Measurements from ENCODE around the gene SULT1C2. TPM values are rescaled to one million over a fixed set of nuclear protein-coding genes. Genes with fewer than 3 reads are reported as not detected.

The SULT1C2 gene
- total RNA-seq, 1 experiment from 2014 or later: 1.6 TPM

DNA sequence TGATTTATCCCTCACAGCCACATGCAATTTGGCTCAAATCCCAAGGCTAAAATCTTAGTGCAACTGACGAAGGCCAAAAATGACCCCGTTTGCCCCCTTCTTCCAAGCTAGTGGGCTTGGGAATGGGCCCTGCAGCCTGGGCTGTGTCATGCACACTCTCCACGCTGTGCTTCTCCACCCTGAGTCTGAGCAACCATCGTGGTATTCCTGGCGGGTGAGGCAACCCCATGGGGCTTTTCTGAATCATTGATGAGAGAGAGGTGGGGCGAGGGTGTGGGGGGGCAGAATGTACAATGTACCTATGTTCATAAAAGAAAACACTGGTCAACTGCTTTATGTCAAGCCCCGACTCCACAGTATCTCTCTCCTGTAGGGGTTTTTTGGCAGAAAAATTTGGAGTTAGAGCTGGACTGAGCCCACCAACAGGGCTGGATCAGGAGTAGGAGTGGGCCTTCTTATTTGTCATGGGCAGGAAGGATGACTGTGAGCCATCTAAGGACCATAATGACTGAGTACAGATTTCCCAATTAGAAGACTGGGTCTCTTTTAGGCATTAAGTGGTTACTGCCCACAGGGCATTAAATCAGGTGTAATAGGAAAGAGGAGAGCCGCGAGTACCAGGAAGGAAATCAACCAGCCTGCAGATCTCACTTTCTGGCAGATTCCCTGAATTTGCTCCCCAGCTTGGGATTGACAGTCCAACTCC is 8.9 kb downstream of the SULT1C2 start:
- Mint-ChIP-seq H3K27ac (no peak overlapping the region), H3K4me3 (no peak overlapping the region), H3K27me3 (ENCODE audit: low read depth) (0 out of 2 replicates have a peak, but pooled peaks cover 1% of the 10 kb centered on the region), H3K9me3 (no peaks in the 10 kb centered on the region; a peak in 1 of 5 replicates), H3K36me3 (ENCODE audit: insufficient read depth in 1 of 3, low read depth in 3 of 3) (no peaks in the 10 kb centered on the region), H3K4me1 (no peaks in the 10 kb centered on the region)
- Histone ChIP-seq H4K5ac (ENCODE audit: insufficient read length, low read depth, low read length) (no peak overlapping the region), H4K20me1 (ENCODE audit: control insufficient read depth, insufficient read depth, insufficient read length) (no peaks in the 10 kb centered on the region), H3T11ph (ENCODE audit: low read length) (no peak overlapping the region), H3K9ac (ENCODE audit: extremely low read depth, insufficient read length, low read length) (no peak overlapping the region), H4K8ac (replicated peaks; ENCODE audit: insufficient read length, low read depth, low read length) (no peak overlapping the region), H2BK5ac (ENCODE audit: insufficient read length, low read length) (no peak overlapping the region), H3K4me1 (ENCODE audit: insufficient read depth, low read length) (no peaks in the 10 kb centered on the region), H4K91ac (ENCODE audit: insufficient read length, low read depth, low read length) (no peak overlapping the region), H3K23me2 (ENCODE audit: insufficient read length, low read depth, low read length, poor library complexity, severe bottlenecking) (no peaks in the 10 kb centered on the region), H3K23ac (ENCODE audit: insufficient read length, low read depth, low read length) (no peak overlapping the region), H3K18ac (ENCODE audit: insufficient read length, low read depth, low read length) (no peak overlapping the region), H3K4me2 (ENCODE audit: insufficient read depth, insufficient read length, low read length) (no peak overlapping the region), H2BK12ac (ENCODE audit: insufficient read length, low read depth, low read length) (no peak overlapping the region), H3K4ac (ENCODE audit: low read depth, low read length) (no peak overlapping the region), H2AFZ (ENCODE audit: low read length) (no peak overlapping the region), H2BK20ac (ENCODE audit: low read depth, low read length, poor library complexity, severe bottlenecking) (no peak overlapping the region), H2BK120ac (ENCODE audit: low read depth, low read length, poor library complexity, severe bottlenecking) (no peak overlapping the region), H3K27me3 (ENCODE audit: insufficient read depth, low read length) (no peaks in the 10 kb centered on the region), H3K56ac (ENCODE audit: insufficient read length, low read depth, low read length) (no peak overlapping the region), H3K79me1 (ENCODE audit: insufficient read depth, low read depth, low read length, poor library complexity, severe bottlenecking) (no peaks in the 10 kb centered on the region), H2BK15ac (ENCODE audit: low read depth, low read length) (no peak overlapping the region), H3K9me3 (ENCODE audit: control insufficient read depth, low read depth, low read length) (no peaks in the 10 kb centered on the region), H2AK5ac (ENCODE audit: insufficient read length, low read length) (no peak overlapping the region), H3K27ac (ENCODE audit: insufficient read length, low read depth, low read length) (no peak overlapping the region), H3K14ac (ENCODE audit: insufficient read depth, low read length) (no peak overlapping the region), H3K79me2 (ENCODE audit: insufficient read depth, low read length) (no peaks in the 10 kb centered on the region)
- TF ChIP-seq, protein P1, sequence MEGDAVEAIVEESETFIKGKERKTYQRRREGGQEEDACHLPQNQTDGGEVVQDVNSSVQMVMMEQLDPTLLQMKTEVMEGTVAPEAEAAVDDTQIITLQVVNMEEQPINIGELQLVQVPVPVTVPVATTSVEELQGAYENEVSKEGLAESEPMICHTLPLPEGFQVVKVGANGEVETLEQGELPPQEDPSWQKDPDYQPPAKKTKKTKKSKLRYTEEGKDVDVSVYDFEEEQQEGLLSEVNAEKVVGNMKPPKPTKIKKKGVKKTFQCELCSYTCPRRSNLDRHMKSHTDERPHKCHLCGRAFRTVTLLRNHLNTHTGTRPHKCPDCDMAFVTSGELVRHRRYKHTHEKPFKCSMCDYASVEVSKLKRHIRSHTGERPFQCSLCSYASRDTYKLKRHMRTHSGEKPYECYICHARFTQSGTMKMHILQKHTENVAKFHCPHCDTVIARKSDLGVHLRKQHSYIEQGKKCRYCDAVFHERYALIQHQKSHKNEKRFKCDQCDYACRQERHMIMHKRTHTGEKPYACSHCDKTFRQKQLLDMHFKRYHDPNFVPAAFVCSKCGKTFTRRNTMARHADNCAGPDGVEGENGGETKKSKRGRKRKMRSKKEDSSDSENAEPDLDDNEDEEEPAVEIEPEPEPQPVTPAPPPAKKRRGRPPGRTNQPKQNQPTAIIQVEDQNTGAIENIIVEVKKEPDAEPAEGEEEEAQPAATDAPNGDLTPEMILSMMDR (conservative IDR thresholded peaks at IDR 0.05): no peak
- DNase-seq: no peak
- no CpG with 5 or more reads among the region's 9 CpGs for WGBS (ENCODE audit: extremely low coverage, insufficient read length, low lambda C conversion rate)

Data from H9 (cell line).